Rectal smooth muscle tissue (tissue), 1 donor: Measurements from ENCODE around the gene TPSAB1.
A peak's percentile ranks its signal among the peaks of the same experiment; 100 is the strongest.
"Not testable (repeated sequence)": the region's sequence is repeated elsewhere in the genome, so short reads cannot be mapped to it uniquely, and the experiment has no call there.

Experiments
- H3K27ac ChIP-seq: one replicate; pipeline ENCODE4 v1.7.0; 2013; ENCODE audit warnings: low read depth, low read length, inconsistent platforms
- H3K27me3 ChIP-seq: one replicate; pipeline ENCODE4 v1.7.0; 2013; ENCODE audit warnings: low read length; ENCODE audit not compliant: control insufficient read depth, insufficient read depth
- H3K36me3 ChIP-seq: one replicate; pipeline ENCODE4 v1.7.0; 2013; ENCODE audit warnings: low read length; ENCODE audit not compliant: control insufficient read depth, insufficient read depth
- H3K4me1 ChIP-seq: one replicate; pipeline ENCODE4 v1.7.0; 2013; ENCODE audit warnings: low read length; ENCODE audit not compliant: control insufficient read depth, insufficient read depth
- H3K4me3 ChIP-seq: one replicate; pipeline ENCODE4 v1.7.0; 2013; ENCODE audit warnings: low read length
- H3K9ac ChIP-seq: one replicate; pipeline ENCODE4 v1.7.0; 2013; ENCODE audit warnings: low read length

The TPSAB1 gene

GRCh38 chr16:1221628-1222552, 18.6 kb upstream of the TPSAB1 start:
- H3K27ac ChIP-seq = no peak overlapping the region

GRCh38 chr16:1222553-1223354, 17.8 kb upstream of the TPSAB1 start:
- no peak overlapping the region for H3K27ac ChIP-seq
- no peaks in the 10 kb centered on the region for H3K4me1 ChIP-seq
- peaks cover 12% of the 10 kb centered on the region for H3K36me3 ChIP-seq
- H3K4me3 ChIP-seq = no peak overlapping the region
- no peak overlapping the region for H3K9ac ChIP-seq
- H3K27me3 ChIP-seq = no peaks in the 10 kb centered on the region

More at GRCh38 chr16:1221628-1222552, 18.6 kb upstream of the TPSAB1 start:
- Histone ChIP-seq H3K9ac (no peak overlapping the region), H3K4me3 (no peak overlapping the region), H3K4me1 (no peaks in the 10 kb centered on the region), H3K36me3 (peaks cover 16% of the 10 kb centered on the region), H3K27me3 (no peaks in the 10 kb centered on the region)

- Histone ChIP-seq H3K9ac (no peak overlapping the region), H3K4me3 (no peak overlapping the region), H3K4me1 (no peaks in the 10 kb centered on the region), H3K27ac (no peak overlapping the region), H3K36me3 (peaks cover 6% of the 10 kb centered on the region), H3K27me3 (no peaks in the 10 kb centered on the region)
These were observed 16.9 kb upstream of the TPSAB1 start for GRCh38 chr16:1223355-1224214.

GRCh38 chr16:1224558-1224957, 15.9 kb upstream of the TPSAB1 start:
- Histone ChIP-seq H3K4me3 (no peak overlapping the region), H3K36me3 (peaks cover 6% of the 10 kb centered on the region), H3K4me1 (no peaks in the 10 kb centered on the region), H3K9ac (no peak overlapping the region), H3K27ac (peak overlapping the region; percentile 22), H3K27me3 (no peaks in the 10 kb centered on the region)

- Histone ChIP-seq H3K4me1 (no peaks in the 10 kb centered on the region), H3K36me3 (peaks cover 6% of the 10 kb centered on the region), H3K4me3 (no peak within 1 kb of the TSS), H3K9ac (no peak within 1 kb of the TSS), H3K27ac (peak within 1 kb of the TSS; percentile 30), H3K27me3 (no peaks in the 10 kb centered on the region)
These were observed 15.5 kb upstream of the TPSAB1 start, which contains the start of gene TPSG1 for GRCh38 chr16:1225051-1225451. Gene TPSG1 (minus strand): TSS chr16:1225268. CDS start chr16:1225252, 16 bp downstream.

GRCh38 chr16:1225728-1226311, 14.7 kb upstream of the TPSAB1 start:
- not testable (repeated sequence) for H3K36me3 ChIP-seq, H3K4me3 ChIP-seq, H3K27me3 ChIP-seq, H3K4me1 ChIP-seq, H3K9ac ChIP-seq
- H3K27ac ChIP-seq = peak overlapping the region; percentile 30

- not testable (repeated sequence) for H3K4me3 ChIP-seq, H3K36me3 ChIP-seq, H3K9ac ChIP-seq, H3K4me1 ChIP-seq, H3K27ac ChIP-seq, H3K27me3 ChIP-seq
These were observed 13.8 kb upstream of the TPSAB1 start for GRCh38 chr16:1226692-1227091.

GRCh38 chr16:1228227-1228626, 12.3 kb upstream of the TPSAB1 start:
- H3K9ac ChIP-seq, H3K27ac ChIP-seq, H3K27me3 ChIP-seq, H3K36me3 ChIP-seq, H3K4me3 ChIP-seq, H3K4me1 ChIP-seq: not testable (repeated sequence)

- H3K9ac ChIP-seq, H3K4me3 ChIP-seq, H3K4me1 ChIP-seq, H3K27me3 ChIP-seq, H3K27ac ChIP-seq, H3K36me3 ChIP-seq: not testable (repeated sequence)
These were observed 11.0 kb upstream of the TPSAB1 start for GRCh38 chr16:1229476-1229875.

GRCh38 chr16:1230084-1230470, 10.4 kb upstream of the TPSAB1 start, which contains the start of gene TPSB2:
Gene TPSB2 (minus strand): TSS chr16:1230184. CDS start chr16:1229951, 233 bp downstream.
- not testable (repeated sequence) for H3K9ac ChIP-seq, H3K27ac ChIP-seq, H3K4me3 ChIP-seq, H3K4me1 ChIP-seq, H3K27me3 ChIP-seq, H3K36me3 ChIP-seq

GRCh38 chr16:1230471-1231212, 9.9 kb upstream of the TPSAB1 start:
- H3K9ac ChIP-seq, H3K36me3 ChIP-seq, H3K4me1 ChIP-seq, H3K27me3 ChIP-seq, H3K4me3 ChIP-seq, H3K27ac ChIP-seq: not testable (repeated sequence)
